Nephron progenitor cell (in vitro differentiated cells): ENCODE data around the gene VPS13A.
A peak's percentile ranks its signal among the peaks of the same experiment; 100 is the strongest.

ENCODE experiments used
- DNase-seq: peaks from one replicate; pipeline ENCODE4 v3.0.0; 2021
- H3K27ac Mint-ChIP-seq: 2 replicates; pipeline ENCODE4 v1.8.0; 2021; ENCODE audit warnings: mild to moderate bottlenecking, moderate library complexity, mixed read lengths
- H3K27me3 Mint-ChIP-seq: 2 replicates; pipeline ENCODE4 v1.8.0; 2021; ENCODE audit warnings: mild to moderate bottlenecking, low read depth, mixed read lengths; ENCODE audit not compliant: poor library complexity
- H3K36me3 Mint-ChIP-seq: 2 replicates; pipeline ENCODE4 v1.8.0; 2021; ENCODE audit warnings: low read depth, mixed read lengths
- H3K4me1 Mint-ChIP-seq: 2 replicates; pipeline ENCODE4 v1.8.0; 2021; ENCODE audit warnings: mixed read lengths
- H3K4me3 Mint-ChIP-seq: 2 replicates; pipeline ENCODE4 v1.8.0; 2021; ENCODE audit warnings: mild to moderate bottlenecking, moderate library complexity, mixed read lengths
- H3K9me3 Mint-ChIP-seq: 2 replicates; pipeline ENCODE4 v1.8.0; 2021; ENCODE audit warnings: mild to moderate bottlenecking, moderate library complexity, mixed read lengths
- CTCF ChIP-seq: fragments of 200-600 bp; sonication (generic); IDR thresholded peaks from 2 replicates; pipeline ENCODE4 v1.5.0; 2021; ENCODE audit warnings: antibody characterized with exemption

Gene VPS13A

GRCh38 chr9:77455312-77455927 lies 278.1 kb downstream of the VPS13A start:
- H3K27me3 Mint-ChIP-seq = peaks cover 8% of the 10 kb centered on the region
- H3K27ac Mint-ChIP-seq = no peak overlapping the region
- no peak for DNase-seq
- no peak for TF ChIP-seq CTCF
- peaks cover 12% of the 10 kb centered on the region for H3K9me3 Mint-ChIP-seq
- H3K4me3 Mint-ChIP-seq = no peak overlapping the region
- H3K4me1 Mint-ChIP-seq = peaks cover 26% of the 10 kb centered on the region
- H3K36me3 Mint-ChIP-seq = peaks cover 5% of the 10 kb centered on the region

GRCh38 chr9:77456829-77457437 lies 279.6 kb downstream of the VPS13A start:
- Mint-ChIP-seq H3K36me3 (no peaks in the 10 kb centered on the region), H3K9me3 (no peaks in the 10 kb centered on the region), H3K4me3 (no peak overlapping the region), H3K27ac (no peak overlapping the region), H3K4me1 (peaks cover 36% of the 10 kb centered on the region), H3K27me3 (peaks cover 8% of the 10 kb centered on the region)
- peak; percentile 86 for DNase-seq
- TF ChIP-seq CTCF = peak; percentile 89

GRCh38 chr9:77457916-77458592 lies 280.7 kb downstream of the VPS13A start:
- Mint-ChIP-seq H3K9me3 (no peaks in the 10 kb centered on the region), H3K36me3 (no peaks in the 10 kb centered on the region), H3K27ac (no peak overlapping the region), H3K27me3 (peaks cover 8% of the 10 kb centered on the region), H3K4me1 (peaks cover 44% of the 10 kb centered on the region), H3K4me3 (no peak overlapping the region)
- peak; percentile 69 for DNase-seq
- peak; percentile 81 for TF ChIP-seq CTCF

GRCh38 chr9:77460938-77461337 lies 283.6 kb downstream of the VPS13A start:
- peaks cover 13% of the 10 kb centered on the region for H3K27me3 Mint-ChIP-seq
- H3K4me1 Mint-ChIP-seq = peaks cover 59% of the 10 kb centered on the region
- no peaks in the 10 kb centered on the region for H3K36me3 Mint-ChIP-seq
- peaks cover 1% of the 10 kb centered on the region for H3K9me3 Mint-ChIP-seq
- DNase-seq = no peak
- TF ChIP-seq CTCF = no peak
- H3K27ac Mint-ChIP-seq = no peak overlapping the region
- no peak overlapping the region for H3K4me3 Mint-ChIP-seq

GRCh38 chr9:77462066-77462465 lies 284.7 kb downstream of the VPS13A start:
- TF ChIP-seq CTCF = no peak
- Mint-ChIP-seq H3K27me3 (peaks cover 8% of the 10 kb centered on the region), H3K27ac (no peak overlapping the region), H3K4me1 (peaks cover 64% of the 10 kb centered on the region), H3K4me3 (no peak overlapping the region), H3K9me3 (peaks cover 10% of the 10 kb centered on the region), H3K36me3 (no peaks in the 10 kb centered on the region)
- DNase-seq = no peak
